ENCODE data around the gene BAMBI.

Gene BAMBI

GRCh38 chr10:28663576-28664368 is 13.5 kb upstream of the BAMBI start:
- Histone ChIP-seq H3K27ac (peak overlapping the region; percentile 26 to 52), H3K4me3 (no peak overlapping the region)
- DNase-seq (ENCODE audit: low spot score) = peak; percentile 86
- TF ChIP-seq, protein P1, sequence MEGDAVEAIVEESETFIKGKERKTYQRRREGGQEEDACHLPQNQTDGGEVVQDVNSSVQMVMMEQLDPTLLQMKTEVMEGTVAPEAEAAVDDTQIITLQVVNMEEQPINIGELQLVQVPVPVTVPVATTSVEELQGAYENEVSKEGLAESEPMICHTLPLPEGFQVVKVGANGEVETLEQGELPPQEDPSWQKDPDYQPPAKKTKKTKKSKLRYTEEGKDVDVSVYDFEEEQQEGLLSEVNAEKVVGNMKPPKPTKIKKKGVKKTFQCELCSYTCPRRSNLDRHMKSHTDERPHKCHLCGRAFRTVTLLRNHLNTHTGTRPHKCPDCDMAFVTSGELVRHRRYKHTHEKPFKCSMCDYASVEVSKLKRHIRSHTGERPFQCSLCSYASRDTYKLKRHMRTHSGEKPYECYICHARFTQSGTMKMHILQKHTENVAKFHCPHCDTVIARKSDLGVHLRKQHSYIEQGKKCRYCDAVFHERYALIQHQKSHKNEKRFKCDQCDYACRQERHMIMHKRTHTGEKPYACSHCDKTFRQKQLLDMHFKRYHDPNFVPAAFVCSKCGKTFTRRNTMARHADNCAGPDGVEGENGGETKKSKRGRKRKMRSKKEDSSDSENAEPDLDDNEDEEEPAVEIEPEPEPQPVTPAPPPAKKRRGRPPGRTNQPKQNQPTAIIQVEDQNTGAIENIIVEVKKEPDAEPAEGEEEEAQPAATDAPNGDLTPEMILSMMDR (IDR thresholded peaks at IDR 0.05) = peak; percentile 93

DNA sequence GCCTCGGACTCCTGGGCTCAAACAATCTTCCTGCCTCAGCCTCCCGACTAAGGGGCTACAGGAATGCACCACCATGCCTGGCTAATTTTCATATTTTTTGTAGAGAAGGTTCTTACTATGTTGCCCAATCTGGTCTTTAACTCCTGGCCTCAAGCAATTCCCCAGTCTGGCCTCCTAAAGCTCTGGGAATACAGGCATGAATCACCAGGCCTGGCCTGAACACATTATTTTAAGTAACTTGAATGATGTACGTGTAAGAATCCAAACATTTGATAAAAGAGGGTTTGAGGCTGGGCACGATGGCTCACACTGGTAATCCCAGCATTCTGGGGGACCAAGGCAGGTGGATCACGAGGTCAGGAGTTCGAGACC is 13.0 kb upstream of the BAMBI start:
- DNase-seq (ENCODE audit: low spot score) = no peak
- TF ChIP-seq, protein P1 (IDR thresholded peaks at IDR 0.05) = no peak
- Histone ChIP-seq H3K4me3 (no peak overlapping the region), H3K27ac (peak overlapping the region; percentile 26 to 52)

GRCh38 chr10:28666751-28667467 is 10.4 kb upstream of the BAMBI start:
- TF ChIP-seq, protein P1 (IDR thresholded peaks at IDR 0.05) = no peak
- no peak overlapping the region for H3K27ac ChIP-seq
- DNase-seq (ENCODE audit: low spot score) = no peak
- H3K4me3 ChIP-seq = no peak overlapping the region

GRCh38 chr10:28668363-28669226 is 8.7 kb upstream of the BAMBI start:
- TF ChIP-seq, protein P1 (IDR thresholded peaks at IDR 0.05) = no peak
- H3K27ac ChIP-seq = peak overlapping the region in 1 of 2 donors; percentile 59
- peak overlapping the region; percentile 74 for H3K4me3 ChIP-seq
- peak; percentile 81 for DNase-seq (ENCODE audit: low spot score)

GRCh38 chr10:28669227-28670173 is 7.8 kb upstream of the BAMBI start:
- TF ChIP-seq, protein P1 (IDR thresholded peaks at IDR 0.05) = no peak
- no peak for DNase-seq (ENCODE audit: low spot score)
- peak overlapping the region; percentile 74 for H3K4me3 ChIP-seq
- no peak overlapping the region for H3K27ac ChIP-seq

GRCh38 chr10:28674782-28675181 is 2.5 kb upstream of the BAMBI start:
- DNase-seq (ENCODE audit: low spot score) = no peak
- Histone ChIP-seq H3K4me3 (no peak overlapping the region), H3K27ac (no peak overlapping the region)
- TF ChIP-seq, protein P1 (IDR thresholded peaks at IDR 0.05) = no peak

Measured in coronary artery (tissue), 2 donors.